GM20431 (cell line): ENCODE measurements around the gene TRMT11.
"Not testable (repeated sequence)": the region's sequence is repeated elsewhere in the genome, so short reads cannot be mapped to it uniquely, and the experiment has no call there.

Source experiments
- in situ Hi-C: fragments of 300-500 bp; cut with MseI, MboI; formaldehyde crosslinking; loops from one replicate; pipeline ENCODE4 v1.15.0; 2020; ENCODE audit warnings: low sequenced_read_pairs; ENCODE audit not compliant: unreplicated experiment

TRMT11 gene

DNA sequence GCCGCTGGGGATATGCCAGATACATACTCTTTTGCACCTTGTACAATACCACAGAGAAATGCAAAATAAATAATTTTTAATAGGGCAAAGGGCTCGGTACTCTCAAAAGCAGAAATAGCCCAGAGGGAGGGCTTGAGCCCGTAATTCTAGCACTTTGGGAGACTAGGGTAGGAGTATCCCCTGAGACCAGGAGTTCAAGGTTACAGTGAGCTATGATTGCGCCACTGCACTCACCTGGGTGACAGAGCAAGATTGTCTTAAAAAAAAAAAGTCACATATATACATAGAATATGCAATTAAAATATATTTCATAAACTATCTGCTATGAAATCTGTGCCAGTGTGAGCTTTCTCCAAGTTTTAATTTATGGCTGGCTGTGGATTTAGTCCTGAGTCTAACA, 818 bp upstream of the TRMT11 start:
- in situ Hi-C loops, result no loop called here

DNA sequence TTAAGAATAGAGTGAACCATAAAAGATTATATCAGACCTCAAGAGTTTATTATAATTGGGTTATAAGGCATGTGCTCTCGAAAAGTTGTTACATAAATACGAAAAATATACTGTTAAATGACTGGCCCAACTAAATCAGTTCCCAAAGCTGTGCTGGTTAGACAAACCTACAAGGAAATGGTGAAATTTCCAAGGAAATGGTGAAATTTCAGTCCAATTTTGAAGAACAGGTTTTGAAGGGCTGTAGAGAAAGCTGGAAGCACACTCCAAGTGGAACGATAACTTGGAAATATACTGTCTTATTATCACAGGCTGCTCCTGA, 400 bp upstream of the TRMT11 start:
- in situ Hi-C loops, result no loop called here

GRCh38 chr6:125987026-125987617, 782 bp downstream of the TRMT11 start:
- in situ Hi-C loops, result no loop called here

- in situ Hi-C loops, result no loop called here
These were observed 1.9 kb downstream of the TRMT11 start for GRCh38 chr6:125988280-125988679.

DNA sequence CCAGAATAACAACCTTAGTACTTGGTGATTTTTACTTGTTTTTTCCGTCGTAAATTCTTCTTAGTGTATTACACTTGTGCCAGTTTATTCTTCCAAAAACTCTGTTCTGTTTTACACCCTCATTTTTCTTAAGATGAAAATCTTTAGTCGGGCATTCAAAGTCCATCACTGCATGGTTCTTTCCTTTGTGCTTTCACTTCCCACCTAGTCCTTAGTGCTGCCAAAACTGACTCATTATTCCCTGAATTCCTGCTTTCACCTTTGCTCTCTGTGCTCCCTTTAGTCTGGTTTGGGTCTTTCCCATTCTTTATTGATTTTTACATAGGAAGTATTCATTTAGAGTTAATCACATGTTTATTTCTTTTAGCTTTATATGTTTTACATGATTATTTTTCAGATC, 3.3 kb downstream of the TRMT11 start:
- in situ Hi-C loops, result no loop called here

- in situ Hi-C loops, result no loop called here
These were observed 5.3 kb downstream of the TRMT11 start for GRCh38 chr6:125991653-125992052.

- in situ Hi-C loops, result no loop called here
These were observed 8.5 kb downstream of the TRMT11 start for GRCh38 chr6:125994670-125995488.

DNA sequence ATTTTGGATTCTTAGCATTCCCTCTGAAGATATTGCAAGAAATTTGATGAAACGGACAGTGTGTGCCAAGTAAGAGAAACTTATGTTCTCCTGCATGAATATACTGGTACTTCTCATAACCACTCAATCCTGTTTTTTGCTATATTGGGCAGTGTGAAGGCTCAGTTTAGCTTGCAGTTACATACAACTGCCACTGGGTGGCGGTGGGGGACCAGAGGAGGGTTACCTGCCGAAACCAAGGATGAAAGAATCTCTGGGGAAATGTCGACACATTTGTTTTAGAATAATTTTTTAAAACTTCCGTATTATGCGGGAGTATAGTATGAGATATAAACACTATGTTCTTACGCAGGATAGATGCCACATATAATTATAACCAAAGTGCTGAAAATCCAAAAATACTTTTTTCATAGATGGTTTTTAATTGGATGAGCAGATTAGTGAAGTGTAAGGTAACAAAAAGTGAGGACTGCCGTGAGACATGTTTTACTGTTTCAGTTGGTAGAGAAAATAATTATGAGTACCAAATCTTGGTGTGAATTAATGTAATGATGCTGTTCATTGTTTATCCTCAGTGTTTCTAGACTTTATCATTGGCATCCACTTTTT, 9.7 kb downstream of the TRMT11 start:
- in situ Hi-C loops, result no loop called here

DNA sequence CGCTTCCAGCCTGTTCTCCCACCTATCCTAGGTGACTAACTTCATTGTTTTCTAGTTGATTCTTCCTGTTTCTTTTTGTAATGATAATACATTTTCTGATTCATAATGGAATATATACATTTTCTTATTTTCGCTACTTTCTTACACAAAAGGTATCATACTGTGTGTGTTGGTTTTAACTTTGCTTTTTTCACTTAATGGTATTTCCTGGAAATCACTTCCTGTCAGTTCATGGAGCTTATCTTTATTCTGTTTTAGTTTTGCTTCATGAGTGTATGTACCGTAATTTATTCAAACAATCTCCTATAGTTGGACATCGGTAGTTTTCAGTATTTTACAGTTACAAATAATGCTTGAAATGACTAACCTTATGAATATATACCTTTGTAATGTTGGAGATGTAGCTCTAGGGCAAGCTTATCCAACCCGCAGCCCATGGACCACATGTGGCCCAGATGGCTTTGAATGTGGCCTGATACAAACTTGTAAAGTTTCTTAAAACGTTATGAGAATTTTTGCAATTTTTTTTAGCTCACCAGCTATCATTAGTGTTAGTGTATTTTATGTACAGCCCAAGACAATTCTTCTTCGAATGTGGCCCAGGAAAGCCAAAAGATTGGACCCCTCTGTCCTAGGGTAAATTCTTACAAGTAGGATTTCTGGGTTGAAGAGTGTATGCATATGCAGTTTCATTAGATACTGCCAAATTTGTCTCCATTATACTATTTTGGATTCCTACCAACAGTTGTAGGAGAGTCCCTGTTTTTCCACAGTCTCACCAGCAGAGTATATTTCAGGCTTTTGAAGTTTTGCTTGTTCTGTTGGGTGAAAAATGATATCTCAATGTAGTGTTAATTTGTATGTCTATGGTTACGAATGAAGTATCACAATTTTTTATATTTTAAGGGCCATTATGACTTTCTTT, 16.7 kb downstream of the TRMT11 start:
- in situ Hi-C loops, result no loop called here

DNA sequence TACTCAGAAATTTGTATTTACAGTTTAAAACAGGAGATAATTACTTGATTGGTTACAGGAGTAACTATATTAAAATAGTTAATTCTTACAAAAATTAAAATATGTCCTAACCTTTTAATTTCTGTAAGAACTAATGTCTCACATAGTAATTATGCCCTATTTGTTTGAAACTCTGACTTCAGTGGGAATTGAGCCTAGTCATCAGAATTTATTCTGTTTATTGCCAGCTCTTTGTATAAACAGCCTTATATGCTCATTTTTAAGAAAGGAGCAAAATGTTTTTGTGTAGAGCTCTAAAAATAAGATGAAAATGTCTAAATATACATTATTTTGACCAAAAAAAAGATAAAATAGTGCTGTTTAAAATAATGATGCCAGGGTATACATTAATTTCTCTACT, 21.5 kb downstream of the TRMT11 start:
- in situ Hi-C loops, result no loop called here

GRCh38 chr6:126010040-126010439, 23.7 kb downstream of the TRMT11 start:
- in situ Hi-C loops, result no loop called here

GRCh38 chr6:126015863-126016262, 29.5 kb downstream of the TRMT11 start:
- in situ Hi-C loops, result no loop called here

GRCh38 chr6:126016591-126016990, 30.3 kb downstream of the TRMT11 start:
- in situ Hi-C loops, result no loop called here

- in situ Hi-C loops, result no loop called here
These were observed 31.3 kb downstream of the TRMT11 start for GRCh38 chr6:126017668-126018067.

DNA sequence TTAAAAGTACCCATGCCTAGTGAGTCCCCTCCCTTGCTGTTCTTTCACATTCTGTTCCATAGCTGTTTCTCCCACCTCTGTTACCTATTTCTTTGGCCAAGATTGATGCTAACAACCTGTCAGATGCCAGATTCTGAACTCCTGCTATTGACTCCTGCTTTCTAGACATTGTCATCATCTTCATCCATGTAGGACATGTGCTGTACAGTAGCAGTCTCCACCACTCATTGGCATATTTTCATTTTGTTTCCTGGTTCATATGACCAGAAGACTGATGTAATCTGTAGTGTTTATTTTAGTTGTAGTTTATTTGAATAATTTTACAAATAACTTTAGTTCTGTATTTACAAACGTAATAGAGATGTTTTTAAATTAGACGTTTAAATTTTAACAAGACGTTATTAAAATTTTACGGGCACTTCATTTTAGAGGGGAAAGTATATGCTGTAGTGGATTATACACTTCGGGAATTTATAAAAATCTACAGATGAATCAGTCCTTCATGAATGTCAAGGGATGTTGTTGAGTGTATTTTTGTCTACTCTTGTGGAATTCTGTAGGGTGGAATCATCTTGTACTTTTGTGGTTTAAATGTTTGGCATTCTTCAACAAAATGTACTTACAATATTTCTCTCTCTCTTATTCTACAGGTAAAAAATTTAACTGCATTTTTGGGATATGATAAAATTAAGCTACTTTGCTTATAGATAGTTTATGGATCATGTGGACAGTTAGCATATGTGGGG, 34.1 kb downstream of the TRMT11 start:
- in situ Hi-C loops, result no loop called here

- in situ Hi-C loops, result not testable (repeated sequence)
These were observed 37.1 kb downstream of the TRMT11 start for GRCh38 chr6:126023474-126023873.

DNA sequence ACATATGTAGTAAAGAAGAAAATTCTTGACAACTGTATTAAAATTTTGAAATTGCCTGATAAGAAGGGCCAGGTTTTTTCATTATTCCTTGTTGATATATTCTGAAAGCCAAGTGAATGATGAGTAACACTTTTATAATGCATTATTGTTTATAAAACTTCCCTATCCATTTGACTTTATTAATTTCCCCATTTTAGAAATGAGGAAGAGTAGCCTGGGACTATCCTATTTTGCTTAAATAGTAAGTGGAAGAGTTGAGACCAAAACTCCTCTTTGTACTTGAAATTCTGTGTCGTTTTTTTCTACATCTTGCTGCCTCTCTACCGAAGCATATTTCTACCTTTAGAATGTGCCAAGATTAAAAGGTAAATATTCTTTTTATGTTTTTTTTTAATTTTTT, 39.7 kb downstream of the TRMT11 start:
- in situ Hi-C loops, result no loop called here

- in situ Hi-C loops, result no loop called here
These were observed 41.3 kb downstream of the TRMT11 start for GRCh38 chr6:126027601-126028000.

- in situ Hi-C loops, result no loop called here
These were observed 43.7 kb downstream of the TRMT11 start for GRCh38 chr6:126030045-126030444.

DNA sequence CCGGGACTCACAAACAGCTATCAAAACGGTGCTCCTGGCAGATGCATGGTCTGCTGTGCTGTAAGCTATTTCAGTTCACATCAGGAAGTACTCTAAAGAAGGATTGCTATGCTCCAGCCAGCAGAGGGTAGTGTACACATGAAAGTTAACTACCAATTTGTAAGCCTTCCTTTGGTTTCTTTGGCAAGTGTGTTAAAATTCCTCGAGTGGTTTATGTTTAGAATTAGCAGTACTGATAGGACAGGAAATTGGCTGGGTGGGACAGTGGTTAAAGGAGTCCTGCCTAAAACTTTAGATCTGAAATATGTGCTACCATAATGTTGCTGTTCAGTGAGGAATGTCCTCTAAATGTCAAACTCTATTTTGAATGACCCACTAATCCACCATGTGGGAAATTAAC, 47.4 kb downstream of the TRMT11 start:
- in situ Hi-C loops, result no loop called here
